Fibroblast of peridontal ligament (primary cell): ENCODE results near the gene GRIPAP1.

ENCODE experiments used
- DNase-seq: peaks from one replicate; pipeline ENCODE4 v3.0.0-alpha.2; 2010; ENCODE audit errors: extremely low read depth

The GRIPAP1 gene, protein sequence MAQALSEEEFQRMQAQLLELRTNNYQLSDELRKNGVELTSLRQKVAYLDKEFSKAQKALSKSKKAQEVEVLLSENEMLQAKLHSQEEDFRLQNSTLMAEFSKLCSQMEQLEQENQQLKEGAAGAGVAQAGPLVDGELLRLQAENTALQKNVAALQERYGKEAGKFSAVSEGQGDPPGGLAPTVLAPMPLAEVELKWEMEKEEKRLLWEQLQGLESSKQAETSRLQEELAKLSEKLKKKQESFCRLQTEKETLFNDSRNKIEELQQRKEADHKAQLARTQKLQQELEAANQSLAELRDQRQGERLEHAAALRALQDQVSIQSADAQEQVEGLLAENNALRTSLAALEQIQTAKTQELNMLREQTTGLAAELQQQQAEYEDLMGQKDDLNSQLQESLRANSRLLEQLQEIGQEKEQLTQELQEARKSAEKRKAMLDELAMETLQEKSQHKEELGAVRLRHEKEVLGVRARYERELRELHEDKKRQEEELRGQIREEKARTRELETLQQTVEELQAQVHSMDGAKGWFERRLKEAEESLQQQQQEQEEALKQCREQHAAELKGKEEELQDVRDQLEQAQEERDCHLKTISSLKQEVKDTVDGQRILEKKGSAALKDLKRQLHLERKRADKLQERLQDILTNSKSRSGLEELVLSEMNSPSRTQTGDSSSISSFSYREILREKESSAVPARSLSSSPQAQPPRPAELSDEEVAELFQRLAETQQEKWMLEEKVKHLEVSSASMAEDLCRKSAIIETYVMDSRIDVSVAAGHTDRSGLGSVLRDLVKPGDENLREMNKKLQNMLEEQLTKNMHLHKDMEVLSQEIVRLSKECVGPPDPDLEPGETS

DNA sequence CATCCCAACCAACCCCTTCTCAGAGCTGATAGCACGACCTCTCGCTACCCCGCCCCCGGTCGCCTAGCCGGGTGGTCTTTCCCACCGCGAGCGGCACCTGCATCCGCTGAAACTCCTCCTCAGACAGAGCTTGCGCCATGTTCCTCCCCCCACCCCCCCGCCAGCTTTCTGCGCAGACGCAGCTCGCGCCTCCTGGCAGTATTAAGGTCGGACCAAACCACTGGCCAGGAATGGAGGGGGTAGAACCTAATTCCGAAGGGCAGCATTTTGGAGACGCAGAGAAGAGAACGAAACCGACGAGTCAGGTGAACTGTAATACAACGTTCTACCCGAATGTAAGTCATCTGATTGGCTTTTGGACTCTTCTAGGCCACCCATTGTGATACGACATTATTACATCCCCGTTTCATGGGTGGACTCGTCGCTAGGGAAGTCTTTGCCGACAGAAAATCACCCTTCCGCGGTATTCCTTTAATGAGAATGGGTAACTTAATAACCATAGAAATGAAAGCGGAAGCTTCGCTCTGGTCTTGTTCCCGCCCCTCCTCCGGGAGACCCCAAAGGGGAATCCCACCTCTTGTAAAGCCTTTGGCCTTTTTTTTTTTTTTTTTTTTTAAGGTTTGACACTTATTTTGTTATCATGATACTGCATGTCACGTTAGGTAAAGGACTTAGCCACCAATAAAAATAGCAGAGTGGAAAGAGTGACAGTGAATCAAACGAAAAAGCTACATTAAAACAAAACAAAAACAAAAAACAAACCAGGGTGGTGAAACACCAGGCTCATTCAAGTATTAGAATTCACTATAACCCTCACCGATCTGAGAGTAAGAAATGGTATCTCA, at the start of gene GRIPAP1:
GRIPAP1 (minus strand) TSS at position 174 of the 845 bp plus-strand sequence; CDS start at position 139, 35 bp downstream.
- DNase-seq = peak; percentile 89

GRCh38 chrX:49043987-49044281, 41.9 kb upstream of the GRIPAP1 start:
- DNase-seq = no peak

- DNase-seq = peak; percentile 99
These were observed 41.3 kb upstream of the GRIPAP1 start, which contains the start of gene TFE3 for GRCh38 chrX:49043220-49043986. Gene TFE3, minus strand, starts transcription at chrX:49043357. Its CDS starts 131 bp downstream, at chrX:49043226.

DNA sequence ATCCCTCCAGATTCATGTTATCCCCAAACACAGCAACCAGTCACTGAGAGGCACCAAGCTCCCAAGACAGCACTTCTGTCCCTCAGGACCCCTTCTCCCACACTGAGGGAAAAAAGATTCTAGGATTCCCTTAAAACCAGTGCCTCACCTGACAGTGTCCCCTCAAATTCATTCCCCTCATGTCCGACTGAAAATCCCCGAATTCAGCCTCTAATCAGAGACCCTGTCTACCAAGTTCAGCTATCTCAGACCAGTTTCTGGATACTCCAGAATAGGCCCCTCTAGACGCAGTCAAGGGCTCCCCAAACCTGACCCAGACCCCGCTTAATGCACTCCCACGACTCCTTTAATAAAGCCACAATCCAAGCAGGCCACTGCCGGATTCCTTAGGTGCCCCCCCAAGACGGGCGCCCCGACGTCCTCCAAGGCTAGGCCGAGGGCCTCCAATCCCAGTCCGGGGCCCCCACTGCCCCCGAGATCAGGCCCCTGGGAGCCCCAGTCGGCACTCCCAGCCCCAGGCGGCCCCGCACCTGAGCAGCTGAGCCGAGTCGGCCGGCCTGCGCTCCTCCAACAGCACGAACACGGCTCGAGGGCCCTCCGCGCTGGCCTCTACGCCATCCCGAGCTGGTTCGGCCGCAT, 40.6 kb upstream of the GRIPAP1 start:
- peak; percentile 12 for DNase-seq

DNA sequence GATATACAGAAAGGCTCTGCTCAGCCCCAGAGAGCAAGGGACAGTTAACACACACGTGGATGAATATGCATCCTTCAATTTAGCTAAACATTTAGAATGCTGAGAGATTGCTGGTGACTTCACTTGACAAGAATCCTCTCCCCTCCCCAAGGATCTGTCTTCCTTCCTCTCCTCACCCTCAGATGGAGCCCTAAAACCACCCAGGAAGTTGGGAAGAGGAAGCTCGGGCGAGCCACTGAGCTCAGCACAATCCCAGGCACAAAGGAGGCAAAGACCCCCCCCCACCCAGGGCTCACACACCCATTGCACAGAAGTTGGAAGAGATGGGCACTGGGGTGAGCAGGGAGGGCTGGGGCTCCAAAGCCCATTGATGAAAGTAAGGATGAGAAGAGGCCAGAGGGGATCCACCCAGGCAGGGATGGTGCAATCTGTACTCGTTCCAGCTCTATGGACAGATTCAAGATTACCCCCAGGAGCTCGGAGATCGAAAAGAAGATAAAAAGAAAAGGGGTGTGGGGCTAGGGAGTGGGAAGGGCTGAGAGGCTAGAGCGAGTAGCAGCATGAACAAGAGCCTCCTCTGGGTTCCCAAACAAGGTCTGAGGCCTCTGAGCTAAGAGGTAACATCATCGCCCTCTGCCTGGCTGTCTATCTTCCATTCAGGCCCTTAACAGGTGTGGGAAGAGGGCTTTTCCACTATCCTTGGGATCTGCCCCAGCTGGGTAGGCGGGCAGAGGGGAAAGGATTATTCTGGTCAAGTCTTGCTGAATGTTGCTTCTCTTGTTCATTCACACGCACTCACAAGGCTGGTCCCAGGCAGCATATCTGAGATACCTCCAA, 39.9 kb upstream of the GRIPAP1 start:
- DNase-seq = peak; percentile 60

- peak; percentile 11 for DNase-seq
These were observed 38.4 kb upstream of the GRIPAP1 start for GRCh38 chrX:49040376-49040955.

- DNase-seq = peak; percentile 92
These were observed 37.7 kb upstream of the GRIPAP1 start for GRCh38 chrX:49039598-49040375.

DNA sequence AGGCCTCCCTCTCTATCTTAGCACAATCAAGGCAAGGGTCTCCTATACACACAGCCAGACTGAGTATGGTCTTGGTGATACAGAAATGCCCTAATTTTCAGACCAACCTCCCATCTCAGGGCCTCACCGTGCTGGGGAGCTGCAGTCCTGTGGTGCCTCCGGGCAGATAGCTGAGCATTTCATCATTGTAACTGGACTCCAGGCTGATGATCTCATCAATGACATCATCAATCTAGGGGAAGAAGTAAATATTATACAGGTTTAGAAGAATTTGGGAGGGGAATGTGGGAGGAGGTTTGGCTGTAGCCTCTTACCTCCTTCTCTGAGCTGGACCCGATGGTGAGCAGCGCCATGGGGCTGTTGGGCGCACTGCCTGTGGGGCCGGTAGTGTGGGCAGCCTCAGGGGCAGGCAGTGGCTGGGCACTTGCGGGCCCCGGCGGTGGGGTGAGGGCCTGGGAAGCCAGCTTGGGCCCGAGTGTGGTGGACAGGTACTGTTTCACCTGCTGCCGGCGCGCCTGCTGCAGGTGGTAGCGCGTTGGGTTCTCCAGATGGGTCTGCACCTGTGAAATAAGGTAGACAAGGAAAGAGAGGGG, 35.9 kb upstream of the GRIPAP1 start:
- peak; percentile 62 for DNase-seq

- no peak for DNase-seq
These were observed 28.2 kb upstream of the GRIPAP1 start for GRCh38 chrX:49030283-49030682.

DNA sequence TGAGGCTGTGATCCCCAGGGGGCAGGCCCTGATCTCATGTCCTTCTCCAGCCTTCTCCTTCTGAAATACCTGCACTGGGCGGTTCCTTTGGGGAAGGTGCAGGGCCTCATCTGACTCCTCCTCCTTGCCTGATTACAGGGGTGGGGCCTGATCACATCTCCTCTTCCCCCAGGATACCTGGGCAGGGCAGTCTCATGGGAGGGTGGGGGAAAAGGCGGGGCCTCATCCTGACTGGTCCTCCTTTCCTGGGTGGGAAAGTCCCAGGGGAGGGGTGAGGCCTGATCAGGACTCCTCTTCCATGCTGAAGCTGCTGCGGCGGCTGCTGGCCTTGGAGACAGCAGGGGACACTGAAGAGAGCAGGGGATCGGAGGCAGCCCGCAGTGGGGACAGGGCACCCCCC, 27.8 kb upstream of the GRIPAP1 start:
- DNase-seq = no peak

DNA sequence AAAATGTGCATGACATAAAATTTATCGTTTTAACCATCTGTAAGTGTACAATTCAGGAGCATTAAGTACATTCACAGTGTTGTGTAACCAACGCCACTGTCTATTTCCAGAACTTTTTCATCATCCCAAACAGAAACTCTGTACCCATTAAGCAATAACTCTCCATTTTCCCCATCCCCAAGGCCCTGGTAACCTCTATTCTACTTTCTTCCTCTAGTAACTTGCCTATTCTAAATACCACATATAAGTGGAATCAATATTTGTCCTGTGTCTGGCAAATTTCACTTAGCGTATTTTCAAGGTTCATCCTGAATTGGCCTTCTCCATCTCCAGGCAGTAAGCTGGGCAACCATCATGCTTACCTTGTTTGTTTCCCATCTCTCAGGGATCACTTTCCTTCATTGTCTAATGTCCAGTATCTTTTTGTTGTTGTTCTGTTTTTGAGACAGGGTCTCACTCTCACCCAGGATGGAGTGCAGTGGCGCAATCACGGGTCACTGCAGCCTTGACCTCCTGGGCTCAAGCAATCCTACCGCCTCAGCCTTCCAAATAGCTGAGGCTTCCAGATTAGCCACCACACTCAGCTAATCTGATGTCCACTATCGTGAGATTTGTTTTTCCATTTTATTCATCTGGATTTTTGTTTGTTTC, 17.7 kb upstream of the GRIPAP1 start:
- no peak for DNase-seq

DNA sequence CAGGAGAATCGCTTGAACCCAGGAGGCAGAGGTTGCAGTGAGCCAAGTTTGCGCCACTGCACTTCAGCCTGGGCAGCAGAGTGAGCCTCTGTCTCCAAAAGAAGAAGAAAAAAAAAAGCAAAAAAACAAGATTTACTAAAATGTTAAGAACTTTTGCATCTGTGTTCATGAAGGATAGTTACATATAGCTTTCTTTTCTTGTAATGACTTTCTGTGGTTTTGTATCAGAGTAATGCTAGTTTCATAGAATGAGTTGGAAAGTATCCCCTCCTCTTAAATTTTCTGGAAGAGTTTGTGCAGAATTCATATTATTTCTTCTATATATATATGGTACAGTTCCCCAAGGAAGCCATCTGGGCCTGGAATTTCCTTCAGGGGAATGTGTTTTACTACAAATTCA, 17.0 kb upstream of the GRIPAP1 start:
- no peak for DNase-seq

- no peak for DNase-seq
These were observed 1.6 kb upstream of the GRIPAP1 start for GRCh38 chrX:49003696-49004095.

- peak; percentile 24 for DNase-seq
These were observed 458 bp downstream of the GRIPAP1 start for GRCh38 chrX:49001521-49002090.

- DNase-seq = no peak
These were observed 1.4 kb downstream of the GRIPAP1 start for GRCh38 chrX:49000636-49001035.

DNA sequence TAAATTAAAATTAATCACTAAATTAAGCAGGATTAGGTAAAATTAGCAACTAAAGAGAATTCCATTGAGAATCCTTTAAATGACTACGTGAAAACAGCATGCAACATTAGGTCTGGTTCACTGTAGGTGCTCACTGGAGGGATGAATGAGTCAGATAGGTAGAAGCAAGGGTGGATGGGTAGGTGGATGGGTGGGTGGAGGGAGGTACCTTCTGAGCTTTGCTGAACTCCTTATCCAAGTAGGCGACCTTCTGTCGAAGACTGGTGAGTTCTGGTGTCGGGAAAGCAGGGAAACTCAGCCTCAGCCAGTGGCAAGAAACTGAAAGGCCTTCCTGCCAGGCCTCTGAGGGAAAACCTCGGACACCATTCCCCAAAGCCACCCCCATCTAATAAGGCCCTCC, 3.0 kb downstream of the GRIPAP1 start:
- DNase-seq = no peak

GRCh38 chrX:48998391-48998790, 3.7 kb downstream of the GRIPAP1 start:
- DNase-seq = no peak
